Stomach (tissue), 4 donors: ENCODE results near the gene OR2T33.
"Not testable (repeated sequence)": the region's sequence is repeated elsewhere in the genome, so short reads cannot be mapped to it uniquely, and the experiment has no call there.

Experiments used
- CTCF ChIP-seq, 7 experiments: fragments of 450-650 bp in 4 of 7; fragments of 200-600 bp in 3 of 7; sonication (generic) in 3 of 7; IDR thresholded peaks; one replicate each; pipeline ENCODE4 v1.5.1; 2016 to 2019; ENCODE audit warnings: antibody characterized with exemption in 7 of 7, control low read depth in 2 of 7, mild to moderate bottlenecking in 1 of 7
- EP300 ChIP-seq: sonication (generic); formaldehyde crosslinking; IDR thresholded peaks from one replicate; pipeline ENCODE4 v1.6.1; 2017; ENCODE audit warnings: antibody characterized with exemption

- TF ChIP-seq EP300; CTCF (IDR thresholded peaks at IDR 0.05): not testable (repeated sequence)
Measured at GRCh38 chr1:248305672-248306071, 27.9 kb upstream of the OR2T33 start.
